C4-2B (cell line): ENCODE measurements around the gene GAK.

ENCODE experiments used
- H3K27ac ChIP-seq: fragments of 450-650 bp; 2 replicates; pipeline ENCODE4 v1.5.1; 2017
- ZFX ChIP-seq: fragments of 450-650 bp; IDR thresholded peaks from 2 replicates; pipeline ENCODE4 v1.6.1; 2017
- TF ChIP-seq, protein P1 (sequence below): fragments of 450-650 bp; conservative IDR thresholded peaks from 2 replicates; pipeline ENCODE4 v1.5.1; 2017; ENCODE audit warnings: mild to moderate bottlenecking

Gene GAK

DNA sequence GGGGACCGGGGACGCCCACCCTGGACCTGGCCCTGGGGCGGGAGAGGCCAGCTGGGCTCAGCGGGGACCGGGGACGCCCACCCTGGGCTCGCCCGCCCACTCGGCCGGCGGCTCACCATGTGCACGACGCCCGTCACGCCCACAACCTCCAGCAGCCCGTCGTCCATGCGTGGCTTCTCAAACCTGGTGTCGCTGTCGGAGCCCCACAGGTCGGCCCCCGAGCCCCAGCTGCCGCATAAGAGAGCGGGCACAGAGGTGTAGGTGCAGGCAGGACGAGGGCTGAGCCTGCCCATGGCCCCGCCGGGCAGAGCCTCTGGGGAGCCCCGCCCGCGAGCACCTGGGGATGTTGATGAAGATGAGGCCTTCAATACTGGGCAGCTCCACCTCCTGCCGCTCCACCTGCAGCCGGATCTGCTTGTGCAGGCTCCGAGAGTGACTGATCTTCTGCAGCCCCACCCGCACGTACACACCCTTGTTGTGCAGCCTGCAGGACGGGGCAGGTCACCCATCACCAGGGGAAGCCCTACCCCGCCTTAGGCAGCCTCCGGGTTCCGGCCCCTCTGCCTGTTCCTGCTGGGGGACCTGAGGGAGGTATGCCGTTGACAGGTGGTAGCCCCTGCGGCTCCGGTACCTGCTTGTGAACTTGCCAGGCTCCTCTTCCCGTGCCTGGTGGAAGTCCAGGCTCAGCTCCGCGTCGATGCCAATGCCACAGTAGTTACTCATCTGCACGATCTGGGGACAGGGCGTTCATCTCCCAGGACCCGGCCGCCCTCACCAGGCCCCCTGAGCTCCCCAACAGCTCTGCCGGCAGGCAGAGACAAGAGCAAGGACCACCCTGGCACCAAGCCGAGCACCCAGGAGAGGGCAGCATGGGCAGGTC lies 29.5 kb upstream of the GAK start:
- TF ChIP-seq ZFX: no peak
- TF ChIP-seq, protein P1, sequence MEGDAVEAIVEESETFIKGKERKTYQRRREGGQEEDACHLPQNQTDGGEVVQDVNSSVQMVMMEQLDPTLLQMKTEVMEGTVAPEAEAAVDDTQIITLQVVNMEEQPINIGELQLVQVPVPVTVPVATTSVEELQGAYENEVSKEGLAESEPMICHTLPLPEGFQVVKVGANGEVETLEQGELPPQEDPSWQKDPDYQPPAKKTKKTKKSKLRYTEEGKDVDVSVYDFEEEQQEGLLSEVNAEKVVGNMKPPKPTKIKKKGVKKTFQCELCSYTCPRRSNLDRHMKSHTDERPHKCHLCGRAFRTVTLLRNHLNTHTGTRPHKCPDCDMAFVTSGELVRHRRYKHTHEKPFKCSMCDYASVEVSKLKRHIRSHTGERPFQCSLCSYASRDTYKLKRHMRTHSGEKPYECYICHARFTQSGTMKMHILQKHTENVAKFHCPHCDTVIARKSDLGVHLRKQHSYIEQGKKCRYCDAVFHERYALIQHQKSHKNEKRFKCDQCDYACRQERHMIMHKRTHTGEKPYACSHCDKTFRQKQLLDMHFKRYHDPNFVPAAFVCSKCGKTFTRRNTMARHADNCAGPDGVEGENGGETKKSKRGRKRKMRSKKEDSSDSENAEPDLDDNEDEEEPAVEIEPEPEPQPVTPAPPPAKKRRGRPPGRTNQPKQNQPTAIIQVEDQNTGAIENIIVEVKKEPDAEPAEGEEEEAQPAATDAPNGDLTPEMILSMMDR: no peak
- peak overlapping the region; percentile 91 for H3K27ac ChIP-seq

DNA sequence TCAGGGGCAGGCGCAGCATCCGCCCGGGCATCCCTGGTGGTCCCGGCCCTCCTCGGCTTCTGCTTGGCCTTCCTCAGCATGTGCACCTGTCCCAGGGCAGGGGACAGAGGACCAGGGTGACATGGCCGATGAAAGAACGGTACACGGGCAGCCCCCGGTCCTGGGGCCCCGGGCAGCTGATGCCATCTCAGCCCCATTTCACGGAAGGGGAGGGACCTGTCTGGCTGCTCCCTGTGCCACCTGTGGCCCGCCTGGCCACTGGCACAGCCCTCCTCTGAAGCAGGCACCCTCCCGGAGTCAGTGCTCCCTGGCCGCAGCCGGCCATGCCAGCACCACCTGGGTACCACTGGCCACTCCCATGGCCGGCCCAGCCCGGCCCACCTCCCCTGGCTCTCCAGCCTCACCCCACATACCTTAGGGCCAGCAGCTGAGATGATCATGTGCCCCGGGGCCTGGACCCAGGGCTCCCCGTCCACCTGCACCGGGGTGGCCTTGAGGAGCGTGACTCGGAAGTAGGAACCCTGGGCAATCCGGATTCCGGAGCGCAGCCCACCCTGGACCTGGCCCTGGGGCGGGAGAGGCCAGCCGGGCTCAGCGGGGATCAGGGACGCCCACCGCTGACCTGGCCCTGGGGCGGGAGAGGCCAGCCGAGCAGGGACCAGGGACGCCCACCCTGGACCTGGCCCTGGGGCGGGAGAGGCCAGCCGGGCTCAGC lies 28.7 kb upstream of the GAK start:
- no peak for TF ChIP-seq ZFX
- TF ChIP-seq, protein P1: no peak
- no peak overlapping the region for H3K27ac ChIP-seq

DNA sequence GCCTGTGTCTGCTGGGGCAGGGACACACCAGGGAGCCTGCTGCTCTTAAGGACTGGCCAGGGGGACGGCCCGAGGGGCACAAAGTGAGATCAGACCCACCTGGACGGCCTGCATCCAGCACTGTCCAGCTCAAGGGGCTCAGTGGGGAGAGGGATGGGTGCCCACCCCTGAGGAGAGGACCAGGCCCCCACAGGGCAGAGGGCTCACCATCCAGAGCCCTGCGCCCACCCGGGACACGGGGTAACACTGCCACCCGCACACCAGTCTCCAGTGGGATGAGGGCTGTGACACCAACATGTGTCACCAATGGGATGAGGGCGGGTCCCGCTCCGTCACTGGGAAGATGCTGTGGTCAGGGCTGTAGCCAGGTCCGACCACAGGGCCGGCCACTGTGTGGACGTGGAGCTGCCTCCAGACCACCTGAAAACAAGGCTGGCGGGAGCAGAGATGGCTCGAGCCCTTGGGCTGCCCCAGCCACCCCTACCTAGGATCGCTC lies 28.1 kb upstream of the GAK start:
- TF ChIP-seq ZFX: no peak
- TF ChIP-seq, protein P1: no peak
- H3K27ac ChIP-seq: no peak overlapping the region

DNA sequence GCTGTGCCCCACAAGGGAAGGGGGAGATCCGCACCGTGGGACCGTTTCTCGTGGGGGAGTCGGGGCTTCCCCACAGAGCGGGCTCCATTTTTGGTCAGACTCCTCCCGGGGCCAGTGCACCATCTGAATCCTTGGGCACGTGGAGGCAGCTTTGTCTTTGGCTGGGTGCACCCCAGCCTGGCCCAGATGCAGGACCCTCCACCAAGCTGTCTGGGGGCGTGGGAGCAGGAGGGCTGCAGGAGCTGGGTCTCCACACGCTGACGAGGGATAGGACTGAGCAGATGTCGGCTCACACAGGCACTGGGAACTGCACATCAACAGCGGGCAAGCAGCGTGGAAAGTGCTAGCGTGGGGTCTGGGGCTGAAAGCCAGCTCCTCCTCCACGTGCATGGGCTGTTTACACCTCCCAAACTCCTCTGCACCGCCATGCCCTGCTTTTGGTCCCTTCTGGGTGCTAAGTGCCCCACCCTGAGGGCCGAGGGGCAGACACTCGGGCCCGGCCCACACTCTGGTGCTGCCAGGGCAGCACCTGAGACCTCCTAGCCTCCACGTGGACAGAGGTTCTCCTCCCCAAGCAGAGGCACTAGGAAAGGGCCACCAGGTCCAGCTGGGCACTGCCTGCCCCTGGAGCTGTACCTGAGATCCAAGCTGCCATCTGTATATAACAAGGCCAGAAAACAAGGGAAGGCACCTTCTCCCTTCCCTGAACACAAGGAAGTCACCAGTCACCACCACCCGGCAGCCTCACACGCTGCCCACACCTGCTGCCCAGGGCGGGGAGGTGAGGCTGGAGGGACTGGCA lies 27.4 kb upstream of the GAK start:
- no peak overlapping the region for H3K27ac ChIP-seq
- TF ChIP-seq, protein P1: no peak
- no peak for TF ChIP-seq ZFX

DNA sequence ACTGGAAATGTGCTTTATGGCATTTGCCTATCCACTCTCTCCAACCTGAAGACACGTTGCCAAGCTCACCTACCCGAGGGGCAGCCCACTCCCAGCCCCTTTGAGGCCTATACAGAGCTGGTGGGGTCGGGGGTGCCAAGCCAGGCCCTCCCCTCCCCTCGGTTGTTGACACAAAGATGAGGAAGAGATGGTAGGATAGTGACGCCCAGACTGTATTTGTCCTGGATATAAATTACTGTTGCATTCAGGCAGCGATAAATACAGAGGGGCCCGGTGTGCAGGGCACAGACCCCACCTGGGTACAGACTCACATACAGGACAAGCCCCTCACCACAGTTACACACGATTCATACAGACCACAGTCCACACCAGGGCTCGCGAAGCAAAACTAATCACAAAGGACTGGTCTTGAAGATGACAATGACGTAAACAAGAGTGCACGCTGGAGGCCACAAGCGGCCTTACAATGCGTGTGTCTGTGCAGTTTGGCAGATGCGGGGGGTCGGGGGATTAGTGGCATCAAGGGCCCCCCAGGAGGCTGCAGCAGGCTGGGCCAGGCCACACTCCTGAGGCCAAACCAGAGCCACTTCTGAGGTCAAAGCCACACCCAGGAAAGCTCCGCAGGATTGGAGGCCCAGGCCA lies 26.7 kb upstream of the GAK start:
- no peak overlapping the region for H3K27ac ChIP-seq
- no peak for TF ChIP-seq ZFX
- TF ChIP-seq, protein P1: no peak

DNA sequence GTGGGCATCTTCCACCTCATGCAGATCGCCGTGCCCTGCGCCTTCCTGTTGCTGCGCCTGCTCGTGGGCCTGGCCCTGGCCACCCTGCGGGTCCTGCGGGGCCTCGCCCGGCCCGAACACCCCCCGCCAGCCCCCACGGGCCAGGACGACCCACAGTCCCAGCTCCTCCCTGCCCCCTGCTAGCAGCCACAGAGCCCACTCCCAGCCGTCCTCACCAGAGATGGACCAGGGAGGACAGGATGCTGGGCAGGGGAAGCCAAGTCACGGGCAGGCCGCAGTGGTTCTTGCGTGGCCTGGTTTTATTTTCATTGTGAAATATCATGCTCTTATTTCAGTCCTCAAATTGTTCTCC lies 26.2 kb upstream of the GAK start:
- H3K27ac ChIP-seq: no peak overlapping the region

More for the DNA sequence above, 26.2 kb upstream of the GAK start:
- TF ChIP-seq, protein P1: no peak
- no peak for TF ChIP-seq ZFX
